GM12878 (cell line): ENCODE data around the gene TLE7. TPM values are rescaled to one million over a fixed set of nuclear protein-coding genes. Genes with fewer than 3 reads are reported as not detected.

Source experiments
- ATAC-seq: fragments of 200-7000 bp; cut with Tn5 transposase; 3 replicates; pipeline ENCODE4 v1.9.1; 2020; ENCODE audit warnings: mild to moderate bottlenecking, moderate library complexity
- BruUV-seq: library from RNA; stranded (reverse); fragments of 400-500 nt; replicated peaks from 2 replicates; lab custom pipeline; 2021; lab: Mats Ljungman, UMichigan
- CTCF ChIA-PET: fragments of 300-600 bp; sonication (Branson Sonifier 250); formaldehyde crosslinking; extraction: SDS; loops from one replicate; lab custom pipeline; 2021; ENCODE audit warnings: inconsistent platforms; lab: Yijun Ruan, JAX
- POLR2A ChIA-PET: fragments of 350-600 bp; formaldehyde crosslinking; extraction: SDS; loops from one replicate; lab custom pipeline; 2021; ENCODE audit warnings: inconsistent platforms; lab: Charles Lee
- RAD21 ChIA-PET: fragments of 300-600 bp; sonication (Branson Sonifier 250); formaldehyde crosslinking; loops from one replicate; lab custom pipeline; 2023; ENCODE audit warnings: antibody characterized with exemption; ENCODE audit not compliant: unreplicated experiment; lab: Charles Lee
- SMC1A ChIA-PET: fragments of 300-600 bp; sonication (Branson Sonifier 250); formaldehyde crosslinking; loops from one replicate; lab custom pipeline; 2023; ENCODE audit not compliant: unreplicated experiment, uncharacterized antibody; lab: Charles Lee
- DNase-seq: peaks from one replicate; pipeline ENCODE4 v3.0.0-alpha.2; 2011; ENCODE audit warnings: low read depth, low spot score
- FAIRE-seq: peaks from 3 replicates; lab custom pipeline; 2011; peaks lifted over from hg19 to GRCh38; lab: Jason Lieb, UNC
- H2AFZ ChIP-seq: 2 replicates; pipeline ENCODE4 v1.6.0; 2011; ENCODE audit warnings: low read depth, low read length, control low read depth; ENCODE audit not compliant: control insufficient read depth
- H3K27ac ChIP-seq: 2 replicates; pipeline ENCODE4 v1.5.1; 2011; ENCODE audit warnings: control low read depth; ENCODE audit not compliant: control insufficient read depth, insufficient read depth
- H3K27me3 ChIP-seq, 2 experiments: replicated peaks in 1 of 2; 2 replicates each; pipeline versions ENCODE4 v1.6.0 to v1.6.1; 2011; ENCODE audit warnings: low read length in 1 of 2; ENCODE audit not compliant: control insufficient read depth in 2 of 2, insufficient read depth in 2 of 2
- H3K36me3 ChIP-seq, 2 experiments: 2 replicates each; pipeline ENCODE4 v1.5.1; 2011; ENCODE audit warnings: low read length in 1 of 2; ENCODE audit not compliant: control insufficient read depth in 2 of 2, insufficient read depth in 2 of 2
- H3K4me1 ChIP-seq: 2 replicates; pipeline ENCODE4 v1.6.1; 2011; ENCODE audit warnings: mild to moderate bottlenecking, low read length, moderate library complexity, mixed read lengths; ENCODE audit not compliant: control insufficient read depth, insufficient read depth
- H3K4me2 ChIP-seq: 2 replicates; pipeline ENCODE4 v1.6.0; 2011; ENCODE audit warnings: control low read depth; ENCODE audit not compliant: control insufficient read depth, insufficient read depth
- H3K4me3 ChIP-seq: fragments of 200-600 bp; sonication (generic); 2 replicates; pipeline ENCODE4 v1.5.1; 2016
- H3K79me2 ChIP-seq: 2 replicates; pipeline ENCODE4 v1.6.0; 2011; ENCODE audit warnings: low read length; ENCODE audit not compliant: control insufficient read depth, insufficient read depth
- H3K9ac ChIP-seq: 2 replicates; pipeline ENCODE4 v1.8.0; 2011; ENCODE audit warnings: low read length, control low read depth, mixed read lengths; ENCODE audit not compliant: control insufficient read depth, insufficient read depth
- H3K9me3 ChIP-seq: replicated peaks from 3 replicates; pipeline ENCODE4 v1.5.1; 2011; ENCODE audit warnings: mild to moderate bottlenecking, low read length; ENCODE audit not compliant: control insufficient read depth, insufficient read depth
- H4K20me1 ChIP-seq: 2 replicates; pipeline ENCODE4 v1.6.0; 2011; ENCODE audit not compliant: control insufficient read depth, insufficient read depth
- ATF7 ChIP-seq: fragments of 450-650 bp; IDR thresholded peaks from 2 replicates; pipeline ENCODE4 v1.6.1; 2016; ENCODE audit warnings: low read depth, mild to moderate bottlenecking
- CBFB ChIP-seq: IDR thresholded peaks from 2 replicates; pipeline ENCODE4 v1.6.1; 2016; ENCODE audit warnings: antibody characterized with exemption, low read depth
- CHD2 ChIP-seq: IDR thresholded peaks from 2 replicates; pipeline ENCODE4 v1.6.1; 2011; ENCODE audit warnings: low read depth, low read length, improper control_type of control experiment, borderline replicate concordance
- CTCF ChIP-seq, 3 experiments: IDR thresholded peaks in 2 of 3; conservative IDR thresholded peaks in 1 of 3; 2 replicates each; pipeline ENCODE4 v1.5.1; 2011; ENCODE audit warnings: low read depth in 3 of 3, low read length in 3 of 3, mild to moderate bottlenecking in 3 of 3, control low read depth in 2 of 3, moderate library complexity in 2 of 3, inconsistent platforms in 1 of 3, mixed read lengths in 1 of 3; ENCODE audit not compliant: control insufficient read depth in 2 of 3, insufficient read depth in 1 of 3; ENCODE audit errors: extremely low read depth in 1 of 3
- MTA2 ChIP-seq: fragments of 450-650 bp; IDR thresholded peaks from 2 replicates; pipeline ENCODE4 v1.6.1; 2016; ENCODE audit warnings: low read depth, mild to moderate bottlenecking, moderate library complexity
- POU2F2 ChIP-seq: IDR thresholded peaks from 3 replicates; pipeline ENCODE4 v1.6.1; 2011; ENCODE audit warnings: low read depth, mild to moderate bottlenecking, low read length, borderline replicate concordance
- RB1 ChIP-seq: fragments of 450-650 bp; formaldehyde crosslinking; IDR thresholded peaks from 2 replicates; pipeline ENCODE4 v1.6.1; 2017; ENCODE audit warnings: mild to moderate bottlenecking, borderline replicate concordance
- REST ChIP-seq: IDR thresholded peaks from 2 replicates; pipeline ENCODE4 v1.6.1; 2012; ENCODE audit warnings: mild to moderate bottlenecking, low read depth, low read length
- SMC3 ChIP-seq: IDR thresholded peaks from 2 replicates; pipeline ENCODE4 v1.6.1; 2011; ENCODE audit warnings: low read length, improper control_type of control experiment, borderline replicate concordance
- SUZ12 ChIP-seq: fragments of 200-600 bp; sonication (generic); IDR thresholded peaks from one replicate; pipeline ENCODE4 v1.6.1; 2018; ENCODE audit warnings: antibody characterized with exemption, mild to moderate bottlenecking; ENCODE audit not compliant: unreplicated experiment
- TCF3 ChIP-seq: IDR thresholded peaks from 2 replicates; pipeline ENCODE4 v1.6.1; 2012; ENCODE audit warnings: low read depth, mild to moderate bottlenecking, low read length, borderline replicate concordance; ENCODE audit not compliant: insufficient read depth
- WGBS: methylation state at CpG from one replicate; pipeline ENCODE4 v1.1.6; 2016; ENCODE audit warnings: low lambda C conversion rate; ENCODE audit not compliant: insufficient replicate concordance, insufficient coverage; ENCODE audit errors: missing lambda C conversion rate; 5-methylcytosine and 5-hydroxymethylcytosine counted together
- in situ Hi-C: fragments of 300-500 bp; cut with MboI; formaldehyde crosslinking; loops from 9 replicates; pipeline ENCODE4 v1.14.3; 2018; ENCODE audit warnings: mixed read lengths
- intact Hi-C: fragments of 100-400 bp; cut with micrococcal nuclease; formaldehyde crosslinking; loops from one replicate; pipeline ENCODE4 v1.14.2; 2022; ENCODE audit not compliant: unreplicated experiment
- polyA plus RNA-seq, 11 experiments: library from polyadenylated mRNA; depleted of rRNA in 4 of 11; unstranded in 6 of 11; stranded (reverse) in 5 of 11; fragments of >200 nt; fragmentation: Nextera tagmentation in 4 of 11; fragmentation: Illumina TruSeq in 1 of 11; extraction: Ambion mirVana in 4 of 11; extraction: Trizol in 1 of 11; gene quantifications; 1 replicate in 1 of 11; 2 replicates in 10 of 11; pipeline versions ENCODE4 v1.2.1 to v1.2.3, GENCODE V29; 2011 to 2016; ENCODE audit warnings: inconsistent platforms in 2 of 11, missing spikeins in 2 of 11, low read depth in 1 of 11
- total RNA-seq, 4 experiments: library from RNA; depleted of rRNA in 3 of 4; stranded (reverse); fragments of >200 nt in 3 of 4; fragmentation: Illumina TruSeq in 1 of 4; extraction: Trizol in 1 of 4; gene quantifications; 2 replicates each; pipeline versions ENCODE4 v1.2.1 to v1.2.3, GENCODE V29; 2013 to 2021
- TF ChIP-seq, protein P1 (sequence below): fragments of 450-650 bp; IDR thresholded peaks from 2 replicates; pipeline ENCODE4 v1.6.1; 2017; ENCODE audit warnings: mild to moderate bottlenecking, moderate library complexity

TLE7 gene
- total and polyA plus RNA-seq, 10 of the 15 experiments (the other 5 are each of a cell fraction or from before 2014, with no cell fraction given) = not detected

- Histone ChIP-seq H3K9ac (no peak overlapping the region), H3K4me3 (no peak overlapping the region), H3K36me3 (no peaks in the 10 kb centered on the region), H3K27ac (no peak overlapping the region), H3K79me2 (no peaks in the 10 kb centered on the region), H3K4me2 (no peak overlapping the region), H4K20me1 (no peaks in the 10 kb centered on the region), H3K9me3 (no peaks in the 10 kb centered on the region), H3K4me1 (no peaks in the 10 kb centered on the region), H3K27me3 (no peaks in the 10 kb centered on the region; a peak in 2 of 4 replicates), H2AFZ (no peak overlapping the region)
- CTCF ChIA-PET = interaction anchor here (1.0 to 1.6 kb wide), 6 partner anchors 10 to 189 kb away, joined by 3 to 9 read pairs (median 4); no protein-coding TSS in a partner anchor
- RAD21 ChIA-PET = interaction anchor here (1.2 kb wide), 1 partner anchor 78 kb away, joined by 6 read pairs; no protein-coding TSS in a partner anchor
- BruUV-seq = no TSS peak
- DNase-seq = no peak
- POLR2A ChIA-PET = no interaction called here
- SMC1A ChIA-PET = interaction anchor here (0.9 to 1.2 kb wide), 3 partner anchors 9 to 189 kb away, joined by 3 to 8 read pairs (median 4); no protein-coding TSS in a partner anchor
- in situ Hi-C loops = no loop called here
- WGBS = 56% methylated on average over 4 of the region's 4 CpGs
- ATAC-seq = peak; percentile 71
- intact Hi-C loops = no loop called here
- FAIRE-seq = no peak
- TF ChIP-seq POU2F2 = no peak
- peak; percentile 49 to 61 (median 52) for TF ChIP-seq CTCF (IDR thresholded peaks at IDR 0.05 in 2 of 3, conservative IDR thresholded peaks at IDR 0.05 in 1 of 3; ENCODE audit: control insufficient read depth in 2 of 3, extremely low read depth in 1 of 3, insufficient read depth in 1 of 3, low read depth in 3 of 3, low read length in 3 of 3)
- TF ChIP-seq, protein P1, sequence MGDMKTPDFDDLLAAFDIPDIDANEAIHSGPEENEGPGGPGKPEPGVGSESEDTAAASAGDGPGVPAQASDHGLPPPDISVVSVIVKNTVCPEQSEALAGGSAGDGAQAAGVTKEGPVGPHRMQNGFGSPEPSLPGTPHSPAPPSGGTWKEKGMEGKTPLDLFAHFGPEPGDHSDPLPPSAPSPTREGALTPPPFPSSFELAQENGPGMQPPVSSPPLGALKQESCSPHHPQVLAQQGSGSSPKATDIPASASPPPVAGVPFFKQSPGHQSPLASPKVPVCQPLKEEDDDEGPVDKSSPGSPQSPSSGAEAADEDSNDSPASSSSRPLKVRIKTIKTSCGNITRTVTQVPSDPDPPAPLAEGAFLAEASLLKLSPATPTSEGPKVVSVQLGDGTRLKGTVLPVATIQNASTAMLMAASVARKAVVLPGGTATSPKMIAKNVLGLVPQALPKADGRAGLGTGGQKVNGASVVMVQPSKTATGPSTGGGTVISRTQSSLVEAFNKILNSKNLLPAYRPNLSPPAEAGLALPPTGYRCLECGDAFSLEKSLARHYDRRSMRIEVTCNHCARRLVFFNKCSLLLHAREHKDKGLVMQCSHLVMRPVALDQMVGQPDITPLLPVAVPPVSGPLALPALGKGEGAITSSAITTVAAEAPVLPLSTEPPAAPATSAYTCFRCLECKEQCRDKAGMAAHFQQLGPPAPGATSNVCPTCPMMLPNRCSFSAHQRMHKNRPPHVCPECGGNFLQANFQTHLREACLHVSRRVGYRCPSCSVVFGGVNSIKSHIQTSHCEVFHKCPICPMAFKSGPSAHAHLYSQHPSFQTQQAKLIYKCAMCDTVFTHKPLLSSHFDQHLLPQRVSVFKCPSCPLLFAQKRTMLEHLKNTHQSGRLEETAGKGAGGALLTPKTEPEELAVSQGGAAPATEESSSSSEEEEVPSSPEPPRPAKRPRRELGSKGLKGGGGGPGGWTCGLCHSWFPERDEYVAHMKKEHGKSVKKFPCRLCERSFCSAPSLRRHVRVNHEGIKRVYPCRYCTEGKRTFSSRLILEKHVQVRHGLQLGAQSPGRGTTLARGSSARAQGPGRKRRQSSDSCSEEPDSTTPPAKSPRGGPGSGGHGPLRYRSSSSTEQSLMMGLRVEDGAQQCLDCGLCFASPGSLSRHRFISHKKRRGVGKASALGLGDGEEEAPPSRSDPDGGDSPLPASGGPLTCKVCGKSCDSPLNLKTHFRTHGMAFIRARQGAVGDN = no peak
- TF ChIP-seq CHD2 = no peak
- TF ChIP-seq CBFB = no peak
- TF ChIP-seq SUZ12 = no peak
- TF ChIP-seq REST = no peak
- TF ChIP-seq RB1 = no peak
- no peak for TF ChIP-seq TCF3
- no peak for TF ChIP-seq ATF7
- TF ChIP-seq SMC3 = peak; percentile 15; the same call in 1 of the 2 replicates
- no peak for TF ChIP-seq MTA2
Measured at GRCh38 chr16:71421911-71422310, 19.9 kb downstream of the TLE7 start.
